IPS-18c (cell line): ENCODE data around the gene CDRT15.
"Not testable (repeated sequence)": the region's sequence is repeated elsewhere in the genome, so short reads cannot be mapped to it uniquely, and the experiment has no call there.

Source experiments
- H3K4me3 ChIP-seq: 2 replicates; pipeline ENCODE4 v1.7.0; 2013; ENCODE audit warnings: low read depth, mild to moderate bottlenecking, low read length, moderate library complexity; ENCODE audit not compliant: insufficient read depth
- H3K9me3 ChIP-seq: one replicate; pipeline ENCODE4 v1.6.1; 2013; ENCODE audit warnings: mild to moderate bottlenecking, low read length, moderate library complexity; ENCODE audit not compliant: control insufficient read depth, insufficient read depth

CDRT15 gene

GRCh38 chr17:14236762-14237161 is at the start of gene CDRT15:
Gene CDRT15 (minus strand): TSS chr17:14236862. CDS start chr17:14236833, 29 bp downstream.
- not testable (repeated sequence) for H3K4me3 ChIP-seq, H3K9me3 ChIP-seq

DNA sequence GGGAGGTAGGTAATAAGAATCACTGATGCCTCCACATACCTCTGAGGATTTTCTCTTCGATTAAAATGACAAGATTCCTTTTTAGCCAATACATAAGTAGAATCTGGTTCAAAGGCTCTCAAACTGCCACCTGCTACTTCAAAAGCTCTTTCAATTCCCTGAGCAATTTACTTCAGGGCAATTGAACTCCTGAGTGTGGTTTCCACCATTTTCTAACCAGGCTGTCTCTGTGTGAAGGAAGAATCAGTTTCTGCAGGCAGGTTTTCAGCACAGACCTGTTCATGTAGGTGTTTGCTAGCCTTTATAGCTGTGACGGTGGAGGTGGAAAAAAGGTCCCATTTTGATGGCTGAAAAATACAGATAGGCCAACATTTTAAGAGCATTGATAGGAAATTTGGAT is 46.1 kb upstream of the CDRT15 start:
- Histone ChIP-seq H3K9me3 (no peaks in the 10 kb centered on the region), H3K4me3 (no peak overlapping the region)

DNA sequence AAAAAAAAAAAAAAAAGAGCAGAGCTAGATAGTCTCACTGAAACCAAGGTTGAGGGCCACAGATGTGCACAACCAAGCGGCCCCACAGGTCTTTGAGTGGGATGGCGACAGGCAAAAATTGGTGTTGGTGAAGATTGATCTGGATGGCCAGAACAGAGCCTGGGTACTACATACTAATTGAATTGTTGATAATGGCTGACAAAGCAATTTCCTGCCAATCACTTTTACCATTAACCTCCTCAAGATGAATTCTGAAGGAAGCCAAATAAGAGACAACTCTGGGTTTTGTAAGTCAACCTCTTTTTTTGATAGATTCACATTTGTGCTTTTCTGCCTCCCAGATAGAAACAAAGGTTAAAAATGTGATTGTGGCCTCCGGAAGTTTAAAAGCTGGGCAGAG is 44.9 kb upstream of the CDRT15 start:
- H3K9me3 ChIP-seq: no peaks in the 10 kb centered on the region
- H3K4me3 ChIP-seq: no peak overlapping the region

DNA sequence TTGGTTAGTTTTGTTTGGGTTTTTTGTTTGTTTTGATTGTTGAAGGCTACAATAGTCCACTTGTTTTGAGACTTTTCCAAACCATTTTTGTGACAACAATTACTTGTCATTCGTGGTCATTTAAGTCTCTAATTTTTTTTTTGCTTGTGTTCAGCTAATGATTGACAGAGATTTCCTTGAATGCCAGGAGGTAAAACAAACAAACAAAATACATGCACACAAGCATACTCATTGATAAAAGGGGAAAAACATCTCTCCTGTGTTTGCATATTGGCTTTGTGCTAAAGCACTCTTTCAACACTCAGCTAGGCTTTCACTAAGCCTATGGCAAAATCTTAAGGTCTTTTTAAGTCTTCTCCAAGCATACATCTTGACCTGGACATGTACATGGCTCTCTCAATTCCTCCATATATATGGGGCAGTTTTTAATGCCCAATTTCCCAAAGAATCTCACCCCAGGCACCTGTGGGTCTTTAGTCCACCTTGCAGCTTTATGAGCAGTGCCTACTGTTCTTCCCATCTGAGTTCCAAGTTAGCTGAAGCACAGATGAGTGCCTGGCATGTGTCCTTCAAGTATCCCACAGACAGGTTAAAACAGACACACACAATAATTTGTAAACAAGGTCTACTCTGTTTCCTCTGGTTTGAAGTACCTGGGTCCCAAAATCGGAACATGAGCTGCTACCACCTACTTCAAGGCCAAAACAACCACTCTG is 40.0 kb upstream of the CDRT15 start:
- Histone ChIP-seq H3K4me3 (no peak overlapping the region), H3K9me3 (no peaks in the 10 kb centered on the region)

- Histone ChIP-seq H3K9me3 (no peaks in the 10 kb centered on the region), H3K4me3 (no peak overlapping the region)
Observed at GRCh38 chr17:14270508-14270907, 33.8 kb upstream of the CDRT15 start.

DNA sequence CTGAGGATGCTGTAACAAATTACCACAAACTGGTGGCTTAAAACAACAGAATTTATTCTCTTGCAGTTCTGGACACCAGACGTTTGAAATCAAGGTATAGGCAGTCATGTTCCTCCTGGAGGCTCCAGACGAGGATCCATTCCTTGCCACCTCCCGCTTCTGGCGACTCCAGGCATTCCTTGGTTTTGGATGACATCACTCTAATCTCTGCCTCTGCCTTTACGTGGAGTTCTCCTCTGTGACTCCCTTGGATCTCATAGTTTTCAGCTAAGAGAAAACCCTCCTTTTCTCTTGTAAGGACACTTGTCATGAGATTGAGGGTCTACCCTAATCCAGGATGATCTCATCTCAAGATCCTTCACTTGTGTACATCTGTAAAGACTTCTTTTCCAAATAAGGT is 32.8 kb upstream of the CDRT15 start:
- Histone ChIP-seq H3K4me3 (no peak overlapping the region), H3K9me3 (no peaks in the 10 kb centered on the region)

DNA sequence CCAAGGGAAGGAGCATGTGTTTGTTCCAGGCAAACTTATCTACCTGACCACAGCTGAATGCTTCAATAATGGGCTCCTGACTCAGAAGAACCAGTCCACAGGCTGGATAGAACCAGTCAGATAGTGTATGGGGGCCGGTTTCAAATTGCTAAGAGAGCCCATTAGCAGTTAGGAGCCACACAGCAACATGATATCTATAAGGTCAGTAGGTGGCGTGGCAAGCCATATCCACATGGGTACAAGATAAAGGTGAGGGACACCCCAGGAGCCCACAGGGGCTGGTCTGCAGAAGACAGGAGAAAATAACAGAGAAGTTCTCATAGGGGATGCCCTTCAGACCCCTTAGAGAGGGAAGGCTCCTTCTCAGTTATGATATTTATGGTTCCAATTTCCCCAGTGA is 31.6 kb upstream of the CDRT15 start:
- Histone ChIP-seq H3K4me3 (no peak overlapping the region), H3K9me3 (no peaks in the 10 kb centered on the region)

DNA sequence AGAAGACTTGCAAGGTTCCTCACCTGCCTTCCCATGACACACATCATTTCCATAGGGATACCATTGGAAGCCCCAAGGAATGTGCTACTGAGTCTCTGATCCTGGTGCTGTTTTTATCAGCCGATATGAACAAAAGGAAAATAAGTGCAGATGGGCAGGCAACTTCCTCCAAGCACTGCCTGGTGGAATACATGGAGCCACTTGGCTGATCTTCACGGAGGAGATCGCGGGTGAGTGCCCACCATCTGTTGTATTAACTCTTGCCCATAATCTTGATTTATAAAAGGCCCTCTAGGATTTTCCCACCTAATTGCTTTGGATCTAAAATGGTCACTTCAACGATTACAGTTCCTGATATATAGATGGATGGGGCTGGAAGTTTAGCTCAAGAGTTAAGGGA is 24.7 kb upstream of the CDRT15 start:
- Histone ChIP-seq H3K9me3 (no peaks in the 10 kb centered on the region), H3K4me3 (no peak overlapping the region)

DNA sequence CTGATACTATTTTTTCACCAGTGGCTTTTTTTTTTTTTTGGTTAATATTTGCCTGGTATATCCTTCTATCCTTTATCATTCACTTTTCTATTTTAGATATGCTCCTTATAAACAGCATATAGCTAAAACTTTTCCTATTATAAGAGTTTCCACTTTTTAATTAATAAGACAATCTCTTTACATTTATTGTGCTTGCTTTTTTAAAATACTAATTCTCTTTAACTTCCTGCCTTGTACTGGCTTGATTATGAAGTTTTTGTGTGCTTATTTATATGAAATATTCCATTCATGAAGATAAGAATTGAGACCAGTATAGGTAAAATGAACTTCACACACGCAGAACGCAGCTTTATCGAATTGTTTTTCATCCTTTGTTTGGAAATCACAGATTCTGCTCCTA is 9.0 kb upstream of the CDRT15 start:
- no peaks in the 10 kb centered on the region for H3K9me3 ChIP-seq
- no peak overlapping the region for H3K4me3 ChIP-seq

GRCh38 chr17:14245002-14245401 is 8.3 kb upstream of the CDRT15 start:
- Histone ChIP-seq H3K4me3 (no peak overlapping the region), H3K9me3 (no peaks in the 10 kb centered on the region)

DNA sequence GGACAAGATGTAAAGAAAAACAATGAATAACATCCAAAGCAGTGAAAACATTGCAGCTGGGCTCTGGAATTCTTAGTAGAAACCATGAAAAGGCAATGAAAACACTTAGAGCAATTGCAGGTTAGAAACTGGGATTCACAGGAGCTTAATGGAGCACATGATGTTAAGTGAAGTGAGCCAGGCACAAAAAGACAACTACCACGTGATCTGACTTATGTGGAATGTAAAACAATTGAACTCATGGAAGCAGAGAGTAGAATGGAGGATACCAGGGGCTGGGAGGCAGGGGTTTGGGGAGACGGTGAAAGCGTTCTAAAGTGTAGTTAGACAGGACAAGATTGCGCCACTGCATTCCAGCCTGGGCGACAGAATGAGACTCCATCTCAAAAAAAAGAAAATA is 2.6 kb upstream of the CDRT15 start:
- not testable (repeated sequence) for H3K4me3 ChIP-seq

DNA sequence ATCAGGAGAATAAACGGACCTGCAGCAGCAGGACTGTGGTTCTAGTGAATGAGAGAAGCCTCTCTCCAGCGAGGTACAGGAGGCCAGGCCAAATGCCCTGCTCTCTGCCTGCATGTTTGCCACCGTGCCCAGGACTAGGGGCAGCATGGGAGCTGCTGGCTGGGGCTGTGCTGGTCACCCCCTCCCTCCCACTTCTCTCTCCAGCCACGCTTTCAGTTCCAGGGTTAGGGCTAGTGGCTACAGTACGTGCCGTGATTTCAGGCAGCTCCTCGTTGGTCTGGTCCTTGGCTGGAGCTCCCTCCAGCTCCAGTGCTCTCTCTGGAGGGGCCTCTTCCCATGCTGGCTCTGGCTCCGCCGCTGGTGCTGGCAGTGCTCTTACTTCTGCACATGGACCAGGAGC is 630 bp downstream of the CDRT15 start:
- H3K9me3 ChIP-seq, H3K4me3 ChIP-seq: not testable (repeated sequence)

More for the DNA sequence above, 2.6 kb upstream of the CDRT15 start:
- H3K9me3 ChIP-seq: not testable (repeated sequence)

GRCh38 chr17:14235047-14235446 is 1.6 kb downstream of the CDRT15 start:
- not testable (repeated sequence) for H3K9me3 ChIP-seq, H3K4me3 ChIP-seq

GRCh38 chr17:14231187-14231586 is 5.5 kb downstream of the CDRT15 start:
- not testable (repeated sequence) for H3K9me3 ChIP-seq, H3K4me3 ChIP-seq

GRCh38 chr17:14228903-14229302 is 7.8 kb downstream of the CDRT15 start:
- no peaks in the 10 kb centered on the region for H3K9me3 ChIP-seq
- no peak overlapping the region for H3K4me3 ChIP-seq

DNA sequence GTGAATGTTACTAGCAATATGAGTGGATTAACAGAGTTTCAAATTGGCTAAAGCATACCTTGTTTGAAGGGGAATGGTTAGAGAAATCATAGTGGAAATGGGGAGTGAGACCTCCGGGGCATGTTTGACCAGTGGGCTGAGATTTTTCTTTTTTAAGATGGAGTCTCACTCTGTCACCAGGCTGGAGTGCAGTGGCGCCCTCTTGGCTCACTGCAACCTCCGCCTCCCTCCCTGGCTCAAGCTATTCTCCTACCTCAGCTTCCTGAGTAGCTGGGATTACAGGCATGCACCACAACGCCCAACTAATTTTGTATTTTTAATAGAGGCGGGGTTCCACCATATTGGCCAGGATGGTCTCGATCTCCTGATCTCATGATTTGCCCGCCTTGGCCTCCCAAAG is 9.6 kb downstream of the CDRT15 start:
- Histone ChIP-seq H3K9me3 (no peaks in the 10 kb centered on the region), H3K4me3 (no peak overlapping the region)

GRCh38 chr17:14225254-14225980 is 11.2 kb downstream of the CDRT15 start:
- no peaks in the 10 kb centered on the region for H3K9me3 ChIP-seq

DNA sequence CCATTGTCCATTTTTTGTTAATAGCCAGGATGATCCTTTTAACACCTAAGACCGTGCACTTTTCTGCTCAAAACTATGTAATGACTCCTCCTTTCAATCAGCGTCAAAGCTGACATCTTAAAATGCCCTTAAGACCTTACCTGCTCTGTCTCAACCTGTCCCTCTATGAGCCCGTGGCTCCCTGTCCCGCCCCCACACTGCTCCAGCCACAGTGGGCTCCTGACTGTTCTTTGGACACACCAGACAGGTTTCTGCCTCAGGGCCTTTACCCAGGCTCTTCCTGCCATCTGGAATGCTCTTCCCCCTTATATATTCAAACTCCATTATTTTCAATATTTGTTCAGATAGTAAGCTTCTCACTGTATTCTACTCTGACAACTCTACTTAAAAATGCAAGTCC is 14.1 kb downstream of the CDRT15 start:
- H3K4me3 ChIP-seq: no peak overlapping the region
- H3K9me3 ChIP-seq: no peaks in the 10 kb centered on the region

More at GRCh38 chr17:14225254-14225980, 11.2 kb downstream of the CDRT15 start:
- H3K4me3 ChIP-seq: no peak overlapping the region

- Histone ChIP-seq H3K9me3 (no peaks in the 10 kb centered on the region), H3K4me3 (no peak overlapping the region)
Observed at GRCh38 chr17:14214271-14214670, 22.4 kb downstream of the CDRT15 start.
